ENCODE data around the gene PAX9.
"Not testable (repeated sequence)": the region's sequence is repeated elsewhere in the genome, so short reads cannot be mapped to it uniquely, and the experiment has no call there.

The PAX9 gene

GRCh38 chr14:36676236-36676635, 14.6 kb downstream of the PAX9 start:
- DNase-seq: no peak

GRCh38 chr14:36682338-36682737, 20.7 kb downstream of the PAX9 start:
- DNase-seq: no peak

GRCh38 chr14:36683083-36683724, 21.5 kb downstream of the PAX9 start:
- no peak for DNase-seq

GRCh38 chr14:36684946-36685345, 23.3 kb downstream of the PAX9 start:
- no peak for DNase-seq

GRCh38 chr14:36690311-36691040, 28.8 kb downstream of the PAX9 start:
- DNase-seq: no peak

GRCh38 chr14:36699420-36699819, 37.8 kb downstream of the PAX9 start:
- DNase-seq: not testable (repeated sequence)

DNA sequence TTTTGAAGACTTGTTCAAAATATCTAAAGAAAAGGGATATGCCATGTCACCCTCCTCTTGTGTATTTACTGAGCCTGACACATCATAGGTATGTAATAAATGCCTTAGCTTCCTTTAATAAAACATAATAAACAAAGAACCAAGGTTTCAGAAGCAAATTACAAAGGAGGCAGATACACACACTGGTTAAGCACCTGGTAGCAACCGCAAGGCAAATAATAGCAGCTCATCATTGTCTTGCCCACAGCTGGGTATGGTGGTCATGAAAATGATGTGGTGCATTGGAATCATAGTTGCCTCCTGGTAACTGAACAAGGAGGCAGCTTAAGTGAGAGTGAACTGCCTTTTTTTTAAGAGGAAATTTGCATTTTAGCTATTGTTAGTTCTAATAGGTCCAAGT, 39.0 kb downstream of the PAX9 start:
- DNase-seq: no peak

- DNase-seq: no peak
Measured at GRCh38 chr14:36701132-36701531, 39.5 kb downstream of the PAX9 start.

GRCh38 chr14:36702474-36702873, 40.8 kb downstream of the PAX9 start:
- DNase-seq: no peak

- DNase-seq: no peak
Measured at GRCh38 chr14:36707570-36707969, 45.9 kb downstream of the PAX9 start.

DNA sequence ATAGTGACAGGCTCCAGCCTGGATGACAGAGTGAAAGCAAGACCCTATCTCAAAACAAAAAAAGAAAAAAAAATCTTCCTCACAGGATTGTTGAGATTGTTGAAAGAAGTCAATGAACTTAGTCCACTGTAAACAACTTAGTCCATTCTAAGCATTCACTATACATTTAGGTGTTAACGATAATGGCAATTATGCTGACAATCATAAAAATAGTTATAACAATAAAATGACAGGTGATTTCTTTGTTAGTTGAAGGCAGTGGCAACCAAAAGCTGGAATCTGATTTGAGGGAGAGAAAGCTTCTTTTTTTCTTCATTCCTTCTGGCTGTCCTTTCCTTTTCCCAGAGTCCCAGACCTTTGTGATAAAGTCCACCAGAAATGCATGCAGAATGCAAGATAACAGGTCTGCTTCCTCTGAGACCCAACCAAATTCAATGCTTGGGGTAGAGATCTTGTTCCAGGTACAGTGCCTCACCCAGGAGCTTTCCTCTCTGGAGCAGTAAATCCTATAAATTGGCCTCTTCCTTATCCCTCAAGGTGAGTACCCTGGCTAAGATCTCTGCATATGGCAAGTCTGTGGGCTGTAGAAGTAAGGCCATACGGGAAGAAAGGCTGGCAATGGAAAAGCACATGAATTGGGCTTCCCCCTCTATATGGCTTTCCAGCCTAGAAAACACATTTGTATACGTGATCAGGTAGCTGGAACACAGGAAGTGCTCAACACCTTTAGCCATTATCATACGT, 52.5 kb downstream of the PAX9 start:
- DNase-seq: no peak

GRCh38 chr14:36716614-36717184, 55.0 kb downstream of the PAX9 start:
- DNase-seq: no peak

- no peak for DNase-seq
Measured at GRCh38 chr14:36717363-36717762, 55.7 kb downstream of the PAX9 start.

GRCh38 chr14:36718216-36718615, 56.6 kb downstream of the PAX9 start:
- DNase-seq: no peak

DNA sequence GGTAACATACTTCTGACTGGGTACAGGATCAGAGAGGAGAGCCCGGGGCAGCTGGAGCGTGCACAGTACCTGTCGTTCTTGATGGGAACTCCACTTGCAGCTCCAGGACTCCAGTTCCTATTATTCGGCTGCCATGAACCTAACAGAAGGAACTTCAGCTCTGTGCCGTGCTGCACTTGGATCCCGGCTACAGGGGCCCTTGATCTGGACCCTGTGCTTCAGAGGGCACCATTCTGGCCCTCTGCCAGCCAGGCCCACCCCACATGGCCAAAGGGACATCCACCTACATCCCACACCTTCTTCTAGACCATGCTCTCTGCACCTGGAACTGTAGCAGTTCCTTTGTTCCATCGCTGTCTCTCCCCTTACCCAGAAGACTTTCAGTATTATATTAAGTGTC, 58.2 kb downstream of the PAX9 start:
- no peak for DNase-seq

- no peak for DNase-seq
Measured at GRCh38 chr14:36720657-36721056, 59.0 kb downstream of the PAX9 start.

DNA sequence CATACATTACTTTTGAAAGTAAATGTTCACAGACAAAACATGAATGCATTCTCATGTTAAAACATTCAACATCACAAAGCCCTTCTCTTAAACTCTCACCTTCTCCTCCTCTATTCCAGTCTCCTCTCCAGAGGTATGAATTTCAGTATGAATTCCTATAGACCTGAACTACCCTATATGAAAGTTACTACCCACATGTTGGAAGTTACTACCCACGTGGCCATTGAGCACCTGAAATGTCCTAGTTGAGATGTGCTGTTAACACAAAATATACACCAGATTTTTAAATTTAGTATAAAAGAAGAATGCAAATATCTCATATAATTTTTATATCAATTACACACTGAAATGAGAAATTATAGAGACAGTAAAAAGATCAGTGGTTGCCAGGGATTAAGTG, 60.2 kb downstream of the PAX9 start:
- DNase-seq: no peak

DNA sequence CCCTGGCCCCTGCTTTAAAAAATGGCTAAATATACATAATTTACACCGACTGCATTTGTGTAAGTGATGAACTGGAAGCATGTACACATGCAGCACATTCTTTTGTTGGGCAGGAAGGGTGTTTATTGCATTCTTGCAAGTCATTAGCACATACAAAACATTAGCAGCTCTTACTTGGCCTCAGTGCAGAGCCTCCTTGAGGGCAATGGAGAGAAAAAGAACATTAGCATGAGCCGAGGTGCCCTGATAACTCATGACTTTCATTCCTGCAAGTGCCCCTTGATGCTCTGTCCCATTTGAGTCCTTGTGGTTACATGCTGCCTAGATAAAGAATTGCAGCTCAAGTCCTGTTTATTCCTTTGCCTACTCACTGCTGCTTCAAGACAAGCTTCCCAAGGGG, 61.9 kb downstream of the PAX9 start:
- no peak for DNase-seq

DNA sequence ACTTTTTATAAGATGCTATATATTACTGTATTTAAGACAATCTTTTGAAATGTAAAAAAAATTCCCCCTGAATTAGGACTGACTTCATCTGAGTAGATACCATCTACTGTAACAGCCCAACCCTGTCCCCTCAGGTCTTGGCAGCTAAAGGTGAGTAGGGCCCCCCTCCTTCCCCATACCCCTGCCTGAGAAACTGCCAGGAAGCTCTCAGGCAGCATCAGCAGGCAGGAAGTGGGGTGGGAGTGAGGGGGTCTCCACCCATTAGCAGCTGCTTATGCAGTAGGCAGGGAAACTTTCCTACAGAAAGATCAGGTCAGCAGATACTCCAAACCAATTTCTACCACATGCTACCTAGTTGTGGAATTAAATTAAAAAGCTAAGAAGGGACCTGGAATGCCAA, 62.5 kb downstream of the PAX9 start:
- no peak for DNase-seq

DNA sequence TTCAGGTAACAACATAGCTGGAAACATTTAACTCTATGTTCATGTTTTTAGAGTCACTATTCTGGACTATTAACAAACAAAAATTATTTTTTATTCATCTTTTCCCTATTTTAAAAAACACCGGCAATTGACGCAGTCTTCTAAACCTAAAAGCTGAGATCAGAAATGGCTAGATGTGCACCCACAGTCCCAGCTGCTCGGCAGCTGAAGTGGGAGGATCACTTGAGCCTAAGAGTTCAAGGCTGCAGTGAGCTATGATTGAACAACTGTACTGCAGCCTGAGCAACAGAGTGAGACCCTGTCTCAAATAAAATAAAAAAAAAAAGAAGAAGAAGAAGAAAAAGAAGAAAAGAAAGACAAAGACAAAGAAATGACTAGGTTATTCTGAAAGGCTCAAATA, 64.5 kb downstream of the PAX9 start:
- no peak for DNase-seq
